ENCODE data around the gene LRRFIP1. TPM values are rescaled to one million over a fixed set of nuclear protein-coding genes. Genes with fewer than 3 reads are reported as not detected.

The LRRFIP1 gene
- total and polyA plus RNA-seq, 9 of the 15 experiments (the other 6 are each of a cell fraction or from before 2014, with no cell fraction given): 13.1 to 45.2 (median 31.3) TPM

- TF ChIP-seq NELFE (IDR thresholded peaks at IDR 0.05; ENCODE audit: insufficient read depth, insufficient read length) (no peak), ZNF23 (CRISPR knock-in tag; IDR thresholded peaks at IDR 0.05) (no peak)
Observed at GRCh38 chr2:237637429-237638135, 10.2 kb downstream of the LRRFIP1 start (continued).

GRCh38 chr2:237638176-237638575 is 10.8 kb downstream of the LRRFIP1 start:
- no peak for ATAC-seq
- DNase-seq (ENCODE audit: extremely low read depth in 1 of 4, low spot score in 3 of 4): no peak
- no peaks in the 10 kb centered on the region for H3K4me1 ChIP-seq (replicated peaks in 1 of 2; ENCODE audit: control insufficient read depth in 2 of 2, insufficient read depth in 2 of 2, low read length in 2 of 2)
- peaks cover 2 to 29% of the 10 kb centered on the region in 2 experiments; a peak in 3 of 5 replicates for H3K27me3 ChIP-seq (ENCODE audit: control insufficient read depth in 2 of 2, insufficient read depth in 2 of 2, low read length in 2 of 2)
- FAIRE-seq: no peak
- WGBS (ENCODE audit: insufficient coverage, low coverage, missing lambda C conversion rate): 0% methylated on average over 8 of the region's 8 CpGs
- no peak overlapping the region for H2AFZ ChIP-seq (ENCODE audit: low read depth, low read length)
- no peaks in the 10 kb centered on the region for H3K79me2 ChIP-seq (ENCODE audit: control insufficient read depth, insufficient read depth, low read length)
- ChIA-PET POLR2A (no interaction called here), CTCF (ENCODE audit: low intra/inter-chr PET ratio) (no interaction called here)
- no peak for TF ChIP-seq MEF2D (tag; conservative IDR thresholded peaks at IDR 0.05; ENCODE audit: low read depth)
- H3K9ac ChIP-seq (ENCODE audit: insufficient read depth in 1 of 2, low read depth in 2 of 2, low read length in 2 of 2): no peak overlapping the region
- intact Hi-C loops (cut with micrococcal nuclease) (no loop called here), in situ Hi-C loops (cut with MboI) (no loop called here)
- H3K9me1 ChIP-seq (ENCODE audit: control insufficient read depth, insufficient read depth, low read length): no peaks in the 10 kb centered on the region
- no peak overlapping the region for H3K27ac ChIP-seq (ENCODE audit: extremely low read depth, low read depth, low read length)
- H3K4me3 ChIP-seq: no peak overlapping the region
- H4K20me1 ChIP-seq (replicated peaks; ENCODE audit: control insufficient read depth, insufficient read depth, low read length): no peaks in the 10 kb centered on the region
- H3K9me3 ChIP-seq (replicated peaks; ENCODE audit: control insufficient read depth, insufficient read depth, low read depth, low read length): no peaks in the 10 kb centered on the region
- no peaks in the 10 kb centered on the region for H3K36me3 ChIP-seq (ENCODE audit: control insufficient read depth, insufficient read depth, low read length)
- BruUV-seq (replicated peaks): no TSS peak
- no peak overlapping the region for H3K4me2 ChIP-seq (ENCODE audit: insufficient read depth, low read length)

Data from K562 (cell line).